Muscle of leg (tissue), 16 donors: ENCODE measurements around the gene ARF5. TPM values are rescaled to one million over a fixed set of nuclear protein-coding genes. Genes with fewer than 3 reads are reported as not detected.
A peak's percentile ranks its signal among the peaks of the same experiment; 100 is the strongest.
"Not testable (repeated sequence)": the region's sequence is repeated elsewhere in the genome, so short reads cannot be mapped to it uniquely, and the experiment has no call there.

Experiments
- DNase-seq: peaks from one replicate; pipeline ENCODE4 v3.0.0; 2013
- H3K27ac ChIP-seq: one replicate; pipeline ENCODE4 v1.5.1; 2013; ENCODE audit warnings: mild to moderate bottlenecking, low read length, control low read depth
- H3K27me3 ChIP-seq: one replicate; pipeline ENCODE4 v1.6.1; 2013; ENCODE audit warnings: low read length; ENCODE audit not compliant: control insufficient read depth, insufficient read depth
- H3K36me3 ChIP-seq: one replicate; pipeline ENCODE4 v1.6.1; 2013; ENCODE audit warnings: low read length; ENCODE audit not compliant: control insufficient read depth, insufficient read depth
- H3K4me1 ChIP-seq: one replicate; pipeline ENCODE4 v1.6.1; 2013; ENCODE audit warnings: low read length; ENCODE audit not compliant: control insufficient read depth, insufficient read depth
- H3K4me3 ChIP-seq: one replicate; pipeline ENCODE4 v1.5.1; 2013; ENCODE audit warnings: low read length, control low read depth
- H3K9me3 ChIP-seq: replicated peaks from 2 replicates; pipeline ENCODE4 v1.6.1; 2013; ENCODE audit warnings: low read depth, low read length; ENCODE audit not compliant: control insufficient read depth
- WGBS: methylation state at CpG from one replicate; pipeline ENCODE4 v1.1.5; 2013; ENCODE audit warnings: missing lambda C conversion rate; ENCODE audit not compliant: insufficient coverage; 5-methylcytosine and 5-hydroxymethylcytosine counted together
- long read RNA-seq, 11 donors: transcript quantifications; one replicate each; lab custom pipeline, GENCODE V29; 2026
- polyA plus RNA-seq, 8 donors: library from polyadenylated mRNA; unstranded; fragments of 120-200 nt; gene quantifications; one replicate each; pipeline versions ENCODE4 v1.2.1 to v1.2.3, GENCODE V29; 2013; ENCODE audit warnings: inconsistent platforms in 1 of 8, low replicate concordance in 1 of 8; ENCODE audit not compliant: insufficient read length in 8 of 8, insufficient read depth in 1 of 8
- total RNA-seq: library from RNA; stranded (reverse); fragments of 120-200 nt; gene quantifications from one replicate; pipeline ENCODE4 v1.2.4, GENCODE V29; 2013

The ARF5 gene
- total RNA-seq: 113 TPM
- polyA plus RNA-seq: 100 to 1,000 TPM; 125 to 171 (median 150) TPM
- long read RNA-seq, donor 1, transcript ARF5-201 (6 exons, 1,103 nt): major isoform, 34 of 60 reads
- long read RNA-seq, donor 1, partial matches to known transcripts: 25 of 60 reads
- long read RNA-seq, donor 1, other reads (novel, unspliced or antisense): 0 of 60 reads
- long read RNA-seq, donor 2, transcript ARF5-201 (6 exons, 1,103 nt): major isoform, 13 of 13 reads
- long read RNA-seq, donor 2, partial matches to known transcripts: 0 of 13 reads
- long read RNA-seq, donor 2, other reads (novel, unspliced or antisense): 0 of 13 reads
- long read RNA-seq, donor 3, transcript ARF5-201 (6 exons, 1,103 nt): major isoform, 98 of 165 reads
- long read RNA-seq, donor 3, partial matches to known transcripts: 66 of 165 reads
- long read RNA-seq, donor 3, other reads (novel, unspliced or antisense): 0 of 165 reads
- long read RNA-seq, donor 4, transcript ARF5-201 (6 exons, 1,103 nt): major isoform, 55 of 71 reads
- long read RNA-seq, donor 4, partial matches to known transcripts: 16 of 71 reads
- long read RNA-seq, donor 4, other reads (novel, unspliced or antisense): 0 of 71 reads
- long read RNA-seq, donor 5, transcript ARF5-201 (6 exons, 1,103 nt): major isoform, 176 of 236 reads
- long read RNA-seq, donor 5, partial matches to known transcripts: 54 of 236 reads
- long read RNA-seq, donor 5, other reads (novel, unspliced or antisense): 0 of 236 reads
- long read RNA-seq, donor 6, transcript ARF5-201 (6 exons, 1,103 nt): major isoform, 145 of 264 reads
- long read RNA-seq, donor 6, transcript ARF5-204 (5 exons, 1,509 nt): minor isoform, 5 of 264 reads
- long read RNA-seq, donor 6, partial matches to known transcripts: 113 of 264 reads
- long read RNA-seq, donor 6, other reads (novel, unspliced or antisense): 0 of 264 reads
- long read RNA-seq, donor 7, transcript ARF5-201 (6 exons, 1,103 nt): major isoform, 63 of 88 reads
- long read RNA-seq, donor 7, partial matches to known transcripts: 23 of 88 reads
- long read RNA-seq, donor 7, other reads (novel, unspliced or antisense): 0 of 88 reads
- long read RNA-seq, donor 8, transcript ARF5-201 (6 exons, 1,103 nt): major isoform, 60 of 72 reads
- long read RNA-seq, donor 8, partial matches to known transcripts: 6 of 72 reads
- long read RNA-seq, donor 8, other reads (novel, unspliced or antisense): 0 of 72 reads
- long read RNA-seq, donor 9, transcript ARF5-201 (6 exons, 1,103 nt): major isoform, 60 of 76 reads
- long read RNA-seq, donor 9, partial matches to known transcripts: 16 of 76 reads
- long read RNA-seq, donor 9, other reads (novel, unspliced or antisense): 0 of 76 reads
- long read RNA-seq, donor 10, transcript ARF5-201 (6 exons, 1,103 nt): major isoform, 86 of 164 reads
- long read RNA-seq, donor 10, partial matches to known transcripts: 76 of 164 reads
- long read RNA-seq, donor 10, other reads (novel, unspliced or antisense): 0 of 164 reads
- long read RNA-seq, donor 11, transcript ARF5-201 (6 exons, 1,103 nt): major isoform, 55 of 129 reads
- long read RNA-seq, donor 11, partial matches to known transcripts: 73 of 129 reads
- long read RNA-seq, donor 11, other reads (novel, unspliced or antisense): 0 of 129 reads

GRCh38 chr7:127588019-127588696 lies at the start of gene ARF5:
ARF5 (plus strand) TSS chr7:127588411; CDS start chr7:127588499, 88 bp downstream.
- under 1% methylated on average over 74 of the region's 77 CpGs for WGBS
- Histone ChIP-seq H3K36me3 (peaks cover 25% of the 10 kb centered on the region), H3K9me3 (no peaks in the 10 kb centered on the region), H3K27me3 (no peaks in the 10 kb centered on the region), H3K27ac (peak within 1 kb of the TSS; percentile 88), H3K4me3 (peak within 1 kb of the TSS; percentile 95), H3K4me1 (peaks cover 33% of the 10 kb centered on the region)
- peak; percentile 95 for DNase-seq

DNA sequence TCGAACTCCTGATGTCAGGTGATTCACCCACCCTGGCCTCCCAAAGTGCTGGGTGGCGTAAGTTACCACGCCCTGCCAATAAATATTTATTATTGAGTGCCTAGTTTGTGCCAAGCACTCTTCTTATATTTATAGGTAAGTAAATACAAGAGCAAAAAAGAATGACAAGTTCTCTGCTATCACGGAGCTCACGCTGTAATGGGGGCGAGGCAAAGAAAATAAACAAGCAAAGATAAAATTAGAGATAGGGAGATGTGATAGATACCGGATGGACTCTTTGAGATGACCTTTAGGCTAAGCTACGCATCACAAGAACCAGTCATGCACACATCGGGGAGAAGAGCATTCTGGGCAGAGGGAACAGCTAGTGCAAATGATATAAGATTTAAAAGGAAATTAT lies 49.1 kb upstream of the ARF5 start:
- H3K4me3 ChIP-seq: no peak overlapping the region
- no peak overlapping the region for H3K27ac ChIP-seq
- no peaks in the 10 kb centered on the region for H3K4me1 ChIP-seq
- H3K36me3 ChIP-seq: no peaks in the 10 kb centered on the region
- 88% methylated on average over 5 of the region's 9 CpGs for WGBS
- peaks cover 10% of the 10 kb centered on the region for H3K27me3 ChIP-seq
- DNase-seq: no peak
- H3K9me3 ChIP-seq: no peaks in the 10 kb centered on the region

DNA sequence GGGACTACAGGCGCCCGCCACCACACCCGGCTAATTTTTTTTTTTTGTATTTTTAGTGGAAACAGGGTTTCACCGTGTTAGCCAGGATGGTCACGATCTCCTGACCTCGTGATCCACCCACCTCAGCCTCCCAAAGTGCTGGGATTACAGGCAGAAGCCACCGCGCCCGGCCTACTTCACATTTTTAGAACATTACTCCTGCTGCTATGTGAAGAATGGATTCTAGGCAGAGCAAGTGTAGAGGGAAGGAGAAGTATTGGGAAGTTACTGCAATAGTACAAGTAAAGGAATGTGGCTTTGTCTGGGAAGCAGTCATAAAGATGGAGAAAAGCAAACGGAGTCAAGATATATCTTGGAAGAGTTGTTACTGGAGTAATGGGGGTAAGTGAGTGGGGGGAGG lies 47.8 kb upstream of the ARF5 start:
- H3K36me3 ChIP-seq, H3K4me1 ChIP-seq, H3K27me3 ChIP-seq, H3K4me3 ChIP-seq, DNase-seq, H3K9me3 ChIP-seq, H3K27ac ChIP-seq: not testable (repeated sequence)
- 80% methylated on average over 1 of the region's 10 CpGs for WGBS

- H3K4me1 ChIP-seq: no peaks in the 10 kb centered on the region
- H3K4me3 ChIP-seq: no peak overlapping the region
- DNase-seq: no peak
- H3K36me3 ChIP-seq: no peaks in the 10 kb centered on the region
- H3K27ac ChIP-seq: no peak overlapping the region
- H3K27me3 ChIP-seq: peaks cover 7% of the 10 kb centered on the region
- 80% methylated on average over 2 of the region's 4 CpGs for WGBS
- H3K9me3 ChIP-seq: no peaks in the 10 kb centered on the region
These were observed 46.7 kb upstream of the ARF5 start for GRCh38 chr7:127541548-127541947.

DNA sequence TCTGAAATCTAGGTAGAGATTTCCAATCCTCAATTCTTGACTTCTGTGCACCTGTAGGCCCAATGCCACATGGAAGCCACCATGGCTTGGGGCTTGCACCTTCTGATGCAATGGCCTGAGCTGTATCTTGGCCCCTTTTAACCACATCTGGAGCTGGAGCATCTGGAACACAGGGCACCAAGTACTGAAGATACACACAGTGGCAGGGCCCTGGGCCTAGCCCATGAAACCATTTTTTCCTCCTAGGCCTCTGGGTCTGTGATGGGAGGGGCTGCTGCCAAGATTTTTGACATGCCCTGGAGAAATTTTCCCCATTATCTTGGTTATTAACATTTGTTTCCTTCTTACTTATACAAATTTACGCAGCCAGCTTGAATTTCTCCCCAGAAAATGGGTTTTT lies 41.9 kb upstream of the ARF5 start:
- H3K4me3 ChIP-seq: no peak overlapping the region
- H3K36me3 ChIP-seq: no peaks in the 10 kb centered on the region
- H3K27ac ChIP-seq: no peak overlapping the region
- no peaks in the 10 kb centered on the region for H3K4me1 ChIP-seq
- 86% methylated on average over 1 of the region's 1 CpG for WGBS
- no peaks in the 10 kb centered on the region for H3K9me3 ChIP-seq
- no peak for DNase-seq
- no peaks in the 10 kb centered on the region for H3K27me3 ChIP-seq

GRCh38 chr7:127550247-127550646 lies 38.0 kb upstream of the ARF5 start:
- Histone ChIP-seq H3K4me3 (no peak overlapping the region), H3K27ac (no peak overlapping the region), H3K27me3 (no peaks in the 10 kb centered on the region), H3K4me1 (no peaks in the 10 kb centered on the region), H3K9me3 (no peaks in the 10 kb centered on the region), H3K36me3 (no peaks in the 10 kb centered on the region)
- DNase-seq: no peak
- WGBS: no CpG with 5 or more reads among the region's 1 CpG

GRCh38 chr7:127551941-127552340 lies 36.3 kb upstream of the ARF5 start:
- Histone ChIP-seq H3K9me3 (no peaks in the 10 kb centered on the region), H3K27ac (no peak overlapping the region), H3K36me3 (no peaks in the 10 kb centered on the region), H3K4me1 (no peaks in the 10 kb centered on the region), H3K27me3 (no peaks in the 10 kb centered on the region), H3K4me3 (no peak overlapping the region)
- WGBS: 71% methylated on average over 2 of the region's 4 CpGs
- DNase-seq: no peak

DNA sequence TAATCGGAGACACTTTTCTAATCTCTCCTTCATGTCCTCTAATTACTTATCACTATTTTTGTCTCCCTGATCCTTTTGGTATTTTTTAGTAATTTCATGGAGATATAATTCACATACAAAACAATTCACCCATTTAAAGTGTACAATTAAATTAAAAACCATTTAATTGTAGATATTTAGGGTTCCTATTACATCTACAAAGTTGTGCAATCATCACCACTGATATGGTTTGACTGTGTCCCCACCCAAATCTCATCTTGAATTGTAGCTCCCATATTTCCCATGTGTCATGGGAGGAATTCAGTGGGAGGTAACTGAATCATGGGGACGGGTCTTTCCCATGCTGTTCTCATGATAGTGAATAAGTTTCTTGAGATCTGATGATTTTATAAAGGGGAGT lies 31.8 kb upstream of the ARF5 start:
- Histone ChIP-seq H3K4me1 (no peaks in the 10 kb centered on the region), H3K4me3 (no peak overlapping the region), H3K27me3 (no peaks in the 10 kb centered on the region), H3K9me3 (no peaks in the 10 kb centered on the region), H3K27ac (no peak overlapping the region), H3K36me3 (no peaks in the 10 kb centered on the region)
- no peak for DNase-seq
- WGBS: no CpG with 5 or more reads among the region's 2 CpGs

DNA sequence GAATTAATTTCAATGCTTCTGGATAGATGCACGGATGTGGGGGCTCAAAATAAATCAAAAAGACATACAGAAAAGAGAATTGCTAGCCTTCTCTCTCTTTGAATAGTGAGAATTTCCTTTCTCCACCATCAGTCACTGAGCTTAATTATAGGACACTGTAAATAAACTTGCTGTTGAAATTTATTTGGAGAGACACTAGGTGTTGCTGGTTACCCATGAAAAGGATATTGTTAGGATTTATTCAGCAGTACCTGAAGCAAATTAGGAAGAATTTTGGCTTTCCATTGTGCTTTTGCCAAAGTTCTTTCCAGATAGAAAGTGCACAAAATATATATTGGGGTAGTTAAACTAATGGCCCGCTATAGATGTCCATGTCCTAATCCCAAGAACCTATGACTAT lies 30.4 kb upstream of the ARF5 start:
- H3K9me3 ChIP-seq: no peaks in the 10 kb centered on the region
- H3K27ac ChIP-seq: no peak overlapping the region
- no CpG with 5 or more reads among the region's 2 CpGs for WGBS
- no peaks in the 10 kb centered on the region for H3K36me3 ChIP-seq
- H3K4me1 ChIP-seq: no peaks in the 10 kb centered on the region
- H3K4me3 ChIP-seq: no peak overlapping the region
- DNase-seq: no peak
- H3K27me3 ChIP-seq: no peaks in the 10 kb centered on the region
